Transverse colon (tissue), 3 donors: ENCODE data around the gene SBSN.

ENCODE experiments used
- POLR2A ChIP-seq: fragments of 450-650 bp; IDR thresholded peaks from one replicate; pipeline ENCODE4 v1.6.1; 2016; ENCODE audit warnings: antibody characterized with exemption, mild to moderate bottlenecking, moderate library complexity
- TF ChIP-seq, protein P1 (sequence below), 5 experiments: fragments of 200-600 bp in 3 of 5; fragments of 450-650 bp in 2 of 5; sonication (generic) in 3 of 5; IDR thresholded peaks; 1 replicate in 2 of 5; 2 replicates in 3 of 5; pipeline ENCODE4 v1.5.1; 2016 to 2017; ENCODE audit warnings: antibody characterized with exemption in 5 of 5, inconsistent platforms in 3 of 5, mild to moderate bottlenecking in 2 of 5, moderate library complexity in 1 of 5

DNA sequence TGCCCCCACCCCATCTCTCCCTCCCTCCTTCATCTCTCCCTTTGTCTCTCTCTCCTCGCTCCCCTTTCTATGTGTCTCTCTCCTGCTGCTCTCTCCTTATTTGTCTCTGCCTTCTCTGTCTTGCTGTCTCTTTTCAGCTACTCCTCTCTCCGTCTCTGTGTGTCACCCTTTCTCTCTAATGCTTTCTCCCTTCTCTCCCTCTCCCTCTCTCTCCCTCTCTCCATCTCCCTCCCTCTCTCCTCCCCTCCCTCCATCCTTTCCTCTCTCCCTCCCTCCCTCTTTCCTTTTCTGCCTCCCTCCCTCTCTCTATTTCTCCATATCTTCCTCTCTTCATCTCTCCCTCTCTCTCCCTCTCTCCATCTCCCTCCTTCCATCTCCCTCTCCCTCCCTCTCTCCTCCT is 34.7 kb upstream of the SBSN start:
- TF ChIP-seq, protein P1, sequence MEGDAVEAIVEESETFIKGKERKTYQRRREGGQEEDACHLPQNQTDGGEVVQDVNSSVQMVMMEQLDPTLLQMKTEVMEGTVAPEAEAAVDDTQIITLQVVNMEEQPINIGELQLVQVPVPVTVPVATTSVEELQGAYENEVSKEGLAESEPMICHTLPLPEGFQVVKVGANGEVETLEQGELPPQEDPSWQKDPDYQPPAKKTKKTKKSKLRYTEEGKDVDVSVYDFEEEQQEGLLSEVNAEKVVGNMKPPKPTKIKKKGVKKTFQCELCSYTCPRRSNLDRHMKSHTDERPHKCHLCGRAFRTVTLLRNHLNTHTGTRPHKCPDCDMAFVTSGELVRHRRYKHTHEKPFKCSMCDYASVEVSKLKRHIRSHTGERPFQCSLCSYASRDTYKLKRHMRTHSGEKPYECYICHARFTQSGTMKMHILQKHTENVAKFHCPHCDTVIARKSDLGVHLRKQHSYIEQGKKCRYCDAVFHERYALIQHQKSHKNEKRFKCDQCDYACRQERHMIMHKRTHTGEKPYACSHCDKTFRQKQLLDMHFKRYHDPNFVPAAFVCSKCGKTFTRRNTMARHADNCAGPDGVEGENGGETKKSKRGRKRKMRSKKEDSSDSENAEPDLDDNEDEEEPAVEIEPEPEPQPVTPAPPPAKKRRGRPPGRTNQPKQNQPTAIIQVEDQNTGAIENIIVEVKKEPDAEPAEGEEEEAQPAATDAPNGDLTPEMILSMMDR (IDR thresholded peaks at IDR 0.05), result no peak
- TF ChIP-seq POLR2A, result no peak
